B cell (primary cell): ENCODE results near the gene KIAA1614.

Experiments
- CTCF ChIP-seq: fragments of 200-600 bp; IDR thresholded peaks from one replicate; pipeline ENCODE4 v1.8.0; 2022; ENCODE audit warnings: antibody characterized with exemption, mild to moderate bottlenecking
- EZH2 ChIP-seq: IDR thresholded peaks from 2 replicates; pipeline ENCODE4 v1.6.1; 2012; ENCODE audit warnings: borderline replicate concordance, low read depth, mild to moderate bottlenecking, moderate library complexity, low read length; ENCODE audit not compliant: insufficient read depth, poor library complexity, severe bottlenecking

- TF ChIP-seq CTCF = no peak
- no peak for TF ChIP-seq EZH2
These were observed 20.0 kb upstream of the KIAA1614 start for GRCh38 chr1:180892675-180893074.
